ENCODE measurements around the gene RNF145.

RNF145 gene

GRCh38 chr5:159181651-159182050 is 27.7 kb downstream of the RNF145 start:
- TF ChIP-seq ZFX (IDR thresholded peaks at IDR 0.05; ENCODE audit: borderline replicate concordance) (no peak), CTCF (IDR thresholded peaks at IDR 0.05) (no peak)
- H3K27ac ChIP-seq = no peak overlapping the region

GRCh38 chr5:159181152-159181551 is 28.2 kb downstream of the RNF145 start:
- TF ChIP-seq CTCF (IDR thresholded peaks at IDR 0.05) (no peak), ZFX (IDR thresholded peaks at IDR 0.05; ENCODE audit: borderline replicate concordance) (no peak)
- no peak overlapping the region for H3K27ac ChIP-seq

- no peak for TF ChIP-seq CTCF (IDR thresholded peaks at IDR 0.05)
- TF ChIP-seq ZFX (IDR thresholded peaks at IDR 0.05; ENCODE audit: borderline replicate concordance) = no peak
- H3K27ac ChIP-seq = no peak overlapping the region
Measured at GRCh38 chr5:159179529-159180305, 29.6 kb downstream of the RNF145 start.

- TF ChIP-seq CTCF (IDR thresholded peaks at IDR 0.05) (no peak), ZFX (IDR thresholded peaks at IDR 0.05; ENCODE audit: borderline replicate concordance) (no peak)
- H3K27ac ChIP-seq = no peak overlapping the region
Measured at GRCh38 chr5:159178978-159179377, 30.4 kb downstream of the RNF145 start.

- TF ChIP-seq CTCF (IDR thresholded peaks at IDR 0.05) (no peak), ZFX (IDR thresholded peaks at IDR 0.05; ENCODE audit: borderline replicate concordance) (no peak)
- no peak overlapping the region for H3K27ac ChIP-seq
Measured at GRCh38 chr5:159175547-159175946, 33.8 kb downstream of the RNF145 start.

GRCh38 chr5:159174511-159175168 is 34.7 kb downstream of the RNF145 start:
- TF ChIP-seq ZFX (IDR thresholded peaks at IDR 0.05; ENCODE audit: borderline replicate concordance) = no peak
- no peak for TF ChIP-seq CTCF (IDR thresholded peaks at IDR 0.05)
- no peak overlapping the region for H3K27ac ChIP-seq

GRCh38 chr5:159171274-159171673 is 38.1 kb downstream of the RNF145 start:
- TF ChIP-seq CTCF (IDR thresholded peaks at IDR 0.05) = no peak
- TF ChIP-seq ZFX (IDR thresholded peaks at IDR 0.05; ENCODE audit: borderline replicate concordance) = no peak
- H3K27ac ChIP-seq = no peak overlapping the region
